H1 (cell line): ENCODE results near the gene SLC12A7. TPM values are rescaled to one million over a fixed set of nuclear protein-coding genes. Genes with fewer than 3 reads are reported as not detected.

Experiments
- CTCF ChIA-PET: fragments of 300-600 bp; sonication (Branson Sonifier 250); formaldehyde crosslinking; loops from one replicate; lab custom pipeline; 2021; ENCODE audit not compliant: partially characterized antibody; lab: Charles Lee
- POLR2A ChIA-PET: fragments of 300-600 bp; sonication (Branson Sonifier 250); formaldehyde crosslinking; loops from one replicate; lab custom pipeline; 2021; ENCODE audit warnings: inconsistent platforms; ENCODE audit not compliant: partially characterized antibody; lab: Charles Lee
- DNase-seq, 2 experiments: peaks; one replicate each; pipeline versions ENCODE4 v3.0.0 to v3.0.0-alpha.2; 2010 to 2022; ENCODE audit warnings: low spot score in 2 of 2, low read depth in 1 of 2, mixed read lengths in 1 of 2
- FAIRE-seq: peaks from 2 replicates; lab custom pipeline; 2011; peaks lifted over from hg19 to GRCh38; lab: Jason Lieb, UNC
- H2AFZ ChIP-seq: 2 replicates; pipeline ENCODE4 v1.8.1; 2012; ENCODE audit warnings: low read length, inconsistent platforms
- H2AK5ac ChIP-seq: 2 replicates; pipeline ENCODE4 v1.6.1; 2013; ENCODE audit warnings: low read depth, low read length
- H2BK120ac ChIP-seq: replicated peaks from 2 replicates; pipeline ENCODE3; 2013; ENCODE audit warnings: low read depth, low read length, inconsistent platforms
- H2BK12ac ChIP-seq: 2 replicates; pipeline ENCODE4 v1.6.1; 2013; ENCODE audit warnings: low read depth, low read length
- H2BK15ac ChIP-seq: 2 replicates; pipeline ENCODE4 v1.6.1; 2013; ENCODE audit warnings: low read length
- H2BK20ac ChIP-seq: 2 replicates; pipeline ENCODE4 v1.6.1; 2013; ENCODE audit warnings: low read length
- H2BK5ac ChIP-seq: 2 replicates; pipeline ENCODE4 v1.6.1; 2013; ENCODE audit warnings: low read depth, low read length
- H3K14ac ChIP-seq: 2 replicates; pipeline ENCODE4 v1.6.1; 2013; ENCODE audit warnings: inconsistent platforms; ENCODE audit not compliant: insufficient read length
- H3K18ac ChIP-seq: 2 replicates; pipeline ENCODE4 v1.6.1; 2013; ENCODE audit warnings: low read length; ENCODE audit errors: extremely low read depth
- H3K23ac ChIP-seq: 2 replicates; pipeline ENCODE4 v1.6.1; 2013; ENCODE audit warnings: inconsistent platforms; ENCODE audit not compliant: insufficient read length
- H3K23me2 ChIP-seq: 2 replicates; pipeline ENCODE4 v1.6.1; 2013; ENCODE audit warnings: low read depth, low read length
- H3K27ac ChIP-seq: 2 replicates; pipeline ENCODE4 v1.6.1; 2011; ENCODE audit warnings: low read depth, low read length, inconsistent platforms
- H3K27me3 ChIP-seq, 4 experiments: replicated peaks in 1 of 4; 1 replicate in 1 of 4; 2 replicates in 3 of 4; pipeline versions ENCODE4 v1.6.1 to v1.8.1; 2011 to 2013; ENCODE audit warnings: low read length in 3 of 4, mild to moderate bottlenecking in 3 of 4, inconsistent platforms in 2 of 4, mixed read lengths in 2 of 4, moderate library complexity in 1 of 4; ENCODE audit not compliant: control insufficient read depth in 3 of 4, insufficient read depth in 3 of 4; ENCODE audit errors: extremely low read depth in 1 of 4
- H3K36me3 ChIP-seq, 4 experiments: 2 replicates each; pipeline versions ENCODE4 v1.6.1 to v1.8.1; 2011 to 2013; ENCODE audit warnings: mild to moderate bottlenecking in 4 of 4, low read length in 3 of 4, moderate library complexity in 2 of 4, control low read depth in 1 of 4, inconsistent platforms in 1 of 4; ENCODE audit not compliant: insufficient read depth in 4 of 4, control insufficient read depth in 2 of 4
- H3K4ac ChIP-seq: replicated peaks from 2 replicates; pipeline ENCODE3; 2013; ENCODE audit warnings: low read length, low read depth, mixed read lengths, inconsistent platforms; ENCODE audit not compliant: insufficient read length
- H3K4me1 ChIP-seq, 4 experiments: replicated peaks in 1 of 4; 1 replicate in 1 of 4; 2 replicates in 3 of 4; pipeline versions ENCODE4 v1.6.1 to v1.8.1; 2011 to 2013; ENCODE audit warnings: low read length in 3 of 4, inconsistent platforms in 2 of 4, mixed read lengths in 1 of 4; ENCODE audit not compliant: insufficient read depth in 4 of 4, control insufficient read depth in 3 of 4
- H3K4me2 ChIP-seq, 2 experiments: 2 replicates each; pipeline versions ENCODE4 v1.6.1 to v1.8.1; 2011 to 2013; ENCODE audit warnings: low read depth in 2 of 2, low read length in 2 of 2, control low read depth in 1 of 2, inconsistent platforms in 1 of 2, mild to moderate bottlenecking in 1 of 2; ENCODE audit not compliant: insufficient read depth in 1 of 2
- H3K4me3 ChIP-seq, 4 experiments: fragments of 200-600, 300-600 bp in 1 of 4; sonication (generic), shearing (Covaris generic), sonication (Bioruptor Twin) in 1 of 4; 2 replicates each; pipeline versions ENCODE4 v1.5.1 to v1.8.1; 2011 to 2016; ENCODE audit warnings: low read length in 4 of 4, low read depth in 3 of 4, control low read depth in 2 of 4, inconsistent platforms in 2 of 4, mild to moderate bottlenecking in 2 of 4, mixed read lengths in 1 of 4, moderate library complexity in 1 of 4; ENCODE audit not compliant: insufficient read depth in 2 of 4; ENCODE audit errors: extremely low read depth in 1 of 4
- H3K56ac ChIP-seq: replicated peaks from 2 replicates; pipeline ENCODE3; 2013; ENCODE audit warnings: low read depth, mild to moderate bottlenecking, mixed read lengths, low read length, inconsistent platforms; ENCODE audit not compliant: insufficient read length
- H3K79me1 ChIP-seq: 2 replicates; pipeline ENCODE4 v1.6.1; 2013; ENCODE audit warnings: low read depth, low read length, control low read depth
- H3K79me2 ChIP-seq, 2 experiments: 2 replicates each; pipeline versions ENCODE4 v1.6.1 to v1.8.1; 2012 to 2013; ENCODE audit warnings: low read length in 2 of 2, mild to moderate bottlenecking in 2 of 2, inconsistent platforms in 1 of 2; ENCODE audit not compliant: insufficient read depth in 2 of 2, control insufficient read depth in 1 of 2
- H3K9ac ChIP-seq, 4 experiments: replicated peaks in 1 of 4; 1 replicate in 1 of 4; 2 replicates in 3 of 4; pipeline versions ENCODE4 v1.6.1 to v1.8.1; 2011 to 2013; ENCODE audit warnings: low read depth in 3 of 4, low read length in 3 of 4, control low read depth in 2 of 4, mild to moderate bottlenecking in 2 of 4, moderate library complexity in 2 of 4, inconsistent platforms in 1 of 4; ENCODE audit errors: extremely low read depth in 1 of 4
- H3K9me3 ChIP-seq, 2 experiments: 2 replicates each; pipeline versions ENCODE4 v1.6.1 to v1.8.1; 2012 to 2013; ENCODE audit warnings: mild to moderate bottlenecking in 2 of 2, moderate library complexity in 2 of 2, control low read depth in 1 of 2, inconsistent platforms in 1 of 2, low read depth in 1 of 2, low read length in 1 of 2, mixed read lengths in 1 of 2; ENCODE audit not compliant: insufficient read depth in 2 of 2
- H4K20me1 ChIP-seq, 2 experiments: replicated peaks in 1 of 2; 2 replicates each; pipeline versions ENCODE3 to v1.8.1; 2011 to 2013; ENCODE audit warnings: inconsistent platforms in 2 of 2, low read length in 2 of 2, mild to moderate bottlenecking in 1 of 2; ENCODE audit not compliant: insufficient read depth in 2 of 2, control insufficient read depth in 1 of 2
- H4K5ac ChIP-seq: 2 replicates; pipeline ENCODE4 v1.6.1; 2013; ENCODE audit warnings: low read length, low read depth, mixed read lengths, inconsistent platforms; ENCODE audit not compliant: insufficient read length
- H4K8ac ChIP-seq: 2 replicates; pipeline ENCODE4 v1.8.0; 2013; ENCODE audit warnings: mild to moderate bottlenecking, moderate library complexity, low read length, inconsistent platforms; ENCODE audit not compliant: insufficient read depth; ENCODE audit errors: extremely low read depth
- H4K91ac ChIP-seq: replicated peaks from 2 replicates; pipeline ENCODE3; 2013; ENCODE audit warnings: low read length, mixed read lengths, inconsistent platforms; ENCODE audit not compliant: insufficient read length
- BRCA1 ChIP-seq: IDR thresholded peaks from 2 replicates; pipeline ENCODE4 v1.6.1; 2012; ENCODE audit warnings: low read depth, low read length, improper control_type of control experiment
- CBX5 ChIP-seq: fragments of 300-800, 300-1000 bp; sonication (generic); IDR thresholded peaks from 2 replicates; pipeline ENCODE4 v1.7.1; 2016; ENCODE audit warnings: antibody characterized with exemption, low read length, low read depth
- EP300 ChIP-seq, 2 experiments: IDR thresholded peaks; 1 replicate in 1 of 2; 2 replicates in 1 of 2; pipeline ENCODE4 v1.6.1; 2011 to 2012; ENCODE audit warnings: low read depth in 2 of 2, low read length in 2 of 2, mild to moderate bottlenecking in 2 of 2, borderline replicate concordance in 1 of 2, inconsistent platforms in 1 of 2, moderate library complexity in 1 of 2
- JUND ChIP-seq: IDR thresholded peaks from 2 replicates; pipeline ENCODE4 v1.6.1; 2011; ENCODE audit warnings: mild to moderate bottlenecking, improper control_type of control experiment, low read length
- MAFK ChIP-seq: IDR thresholded peaks from 2 replicates; pipeline ENCODE4 v1.6.1; 2012; ENCODE audit warnings: low read depth, mild to moderate bottlenecking, improper control_type of control experiment, low read length
- PHF8 ChIP-seq: fragments of 200-600 bp; sonication (generic); conservative IDR thresholded peaks from 2 replicates; pipeline ENCODE4 v1.7.1; 2012; ENCODE audit warnings: low read depth, mild to moderate bottlenecking, inconsistent platforms, low read length, moderate library complexity
- POLR2A ChIP-seq, 2 experiments: IDR thresholded peaks; 1 replicate in 1 of 2; 2 replicates in 1 of 2; pipeline ENCODE4 v1.6.1; 2011; ENCODE audit warnings: low read depth in 2 of 2, low read length in 2 of 2, mild to moderate bottlenecking in 2 of 2; ENCODE audit errors: control extremely low read depth in 1 of 2
- RNF2 ChIP-seq: fragments of 200-900, 300-1000 bp; sonication (generic); IDR thresholded peaks from 2 replicates; pipeline ENCODE4 v1.7.1; 2016; ENCODE audit warnings: borderline replicate concordance, low read depth, mild to moderate bottlenecking, antibody characterized with exemption, low read length; ENCODE audit not compliant: poor library complexity, severe bottlenecking; ENCODE audit errors: missing control alignments
- SP1 ChIP-seq: IDR thresholded peaks from 2 replicates; pipeline ENCODE4 v1.6.1; 2011; ENCODE audit warnings: low read depth, low read length
- SP4 ChIP-seq: IDR thresholded peaks from 2 replicates; pipeline ENCODE4 v1.6.1; 2012; ENCODE audit warnings: low read length, inconsistent platforms
- TCF12 ChIP-seq: IDR thresholded peaks from 2 replicates; pipeline ENCODE4 v1.6.1; 2011; ENCODE audit warnings: low read depth, mild to moderate bottlenecking, low read length
- WGBS, 2 experiments: shearing (Covaris generic) in 1 of 2; methylation state at CpG; one replicate each; pipeline versions ENCODE4 v1.1.6 to v1.1.7; 2013 to 2015; ENCODE audit warnings: low lambda C conversion rate in 2 of 2, mixed read lengths in 2 of 2, inconsistent platforms in 1 of 2, low coverage in 1 of 2, missing lambda C conversion rate in 1 of 2; ENCODE audit not compliant: insufficient replicate concordance in 2 of 2, insufficient coverage in 1 of 2, insufficient read length in 1 of 2; ENCODE audit errors: extremely low coverage in 1 of 2, missing lambda C conversion rate in 1 of 2; 5-methylcytosine and 5-hydroxymethylcytosine counted together
- polyA plus RNA-seq, 7 experiments: library from polyadenylated mRNA; depleted of rRNA in 3 of 7; stranded (reverse) in 5 of 7; unstranded in 2 of 7; fragments of >200 nt in 5 of 7; fragments of 200-250 nt in 2 of 7; gene quantifications; 1 replicate in 5 of 7; 2 replicates in 1 of 7; 4 replicates in 1 of 7; pipeline versions ENCODE4 v1.2.1 to v1.2.3, GENCODE V29; 2011 to 2013; ENCODE audit warnings: missing spikeins in 2 of 7, mixed read lengths in 2 of 7
- total RNA-seq: library from RNA; stranded (reverse); fragmentation: NEBNext Ultra II Directional; extraction: Animal tissue kit (Norgen Biotek cat#: 25700); gene quantifications from 2 replicates; pipeline ENCODE4 v1.2.1, GENCODE V29; 2021
- TF ChIP-seq, protein P1 (sequence below): IDR thresholded peaks from 2 replicates; pipeline ENCODE4 v1.6.1; 2012; ENCODE audit warnings: inconsistent platforms

SLC12A7 gene
- total and polyA plus RNA-seq, 2 of the 8 experiments (the other 6 are each of a cell fraction or from before 2014, with no cell fraction given), result 23.5 to 39.7 TPM

DNA sequence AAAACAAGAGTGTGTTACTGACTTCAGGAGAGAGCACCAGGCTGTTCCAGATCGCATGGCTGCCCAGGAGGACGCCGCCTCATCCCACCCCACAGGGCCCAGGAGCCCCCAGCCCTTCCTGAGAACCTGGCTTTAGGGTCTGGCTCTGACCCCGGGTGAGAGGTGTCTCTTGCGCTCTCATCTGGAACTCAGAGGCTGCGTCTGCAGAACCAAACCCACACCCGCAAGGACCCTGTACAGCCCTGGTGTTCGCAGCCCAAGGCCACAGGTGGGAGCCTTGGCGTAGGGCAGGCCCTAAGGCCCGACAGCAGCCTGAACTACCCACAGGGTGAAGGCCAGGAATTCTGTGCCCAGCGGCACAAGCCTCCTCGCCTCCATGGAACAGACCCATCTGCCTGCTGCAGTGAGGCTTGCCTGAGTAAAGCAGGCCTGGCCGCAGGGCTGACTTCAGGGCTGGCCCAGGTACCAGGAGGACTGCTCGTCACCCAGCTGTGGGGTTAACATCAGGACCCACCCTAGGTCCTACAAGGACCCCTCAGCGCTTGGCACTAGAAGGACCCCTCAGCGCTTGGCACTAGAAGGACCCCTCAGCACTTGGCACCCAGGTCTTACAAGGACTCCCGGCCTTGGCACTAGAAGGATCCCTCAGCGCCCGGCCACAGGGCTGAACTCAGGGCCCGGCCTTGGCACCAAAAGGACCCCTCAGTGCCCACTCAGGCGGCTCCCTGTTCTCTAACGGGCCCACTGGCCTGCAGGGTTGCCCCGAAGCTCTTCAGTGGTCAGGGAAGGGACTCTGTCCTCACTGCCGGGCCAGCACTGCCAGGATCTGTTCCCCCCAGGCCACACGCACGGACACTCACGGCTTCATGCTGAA lies 55.0 kb downstream of the SLC12A7 start:
- Histone ChIP-seq H2BK12ac (no peak overlapping the region), H3K4ac (no peak overlapping the region), H3K9ac (no peak overlapping the region), H2BK120ac (no peak overlapping the region), H3K79me2 (no peaks in the 10 kb centered on the region), H4K5ac (no peak overlapping the region), H3K4me1 (no peaks in the 10 kb centered on the region), H3K79me1 (no peaks in the 10 kb centered on the region; the same call in 1 of the 2 replicates), H2AFZ (no peak overlapping the region), H2BK5ac (no peak overlapping the region), H3K4me3 (no peak overlapping the region), H3K14ac (no peak overlapping the region), H3K18ac (no peak overlapping the region), H2BK15ac (no peak overlapping the region), H3K4me2 (no peak overlapping the region), H3K23me2 (no peaks in the 10 kb centered on the region), H3K27ac (no peak overlapping the region; the same call in 1 of the 2 replicates), H2AK5ac (no peak overlapping the region), H4K20me1 (peaks cover 8 to 15% of the 10 kb centered on the region in 2 experiments), H3K56ac (no peak overlapping the region), H3K23ac (no peak overlapping the region), H3K36me3 (peaks cover 4 to 37% (median 15%) of the 10 kb centered on the region in 4 experiments), H3K9me3 (no peaks in the 10 kb centered on the region), H4K91ac (no peak overlapping the region), H2BK20ac (no peak overlapping the region), H3K27me3 (no peaks in the 10 kb centered on the region), H4K8ac (no peak overlapping the region)
- ChIA-PET CTCF (interaction anchor here (1.2 kb wide), 2 partner anchors 39 to 112 kb away, joined by 3 read pairs; no protein-coding TSS in a partner anchor), POLR2A (interaction anchor here (1.3 kb wide), 1 partner anchor 195 kb away, joined by 3 read pairs; no protein-coding TSS in a partner anchor)
- FAIRE-seq (no peak), DNase-seq (no peak)
- 92% methylated on average over 26 of the region's 27 CpGs; no CpG with 5 or more reads in 1 of the 2 experiments for WGBS, 2 experiments
- TF ChIP-seq POLR2A (IDR thresholded peaks at IDR 0.05; ENCODE audit: control extremely low read depth in 1 of 2, low read depth in 2 of 2, low read length in 2 of 2) (no peak), SP4 (no peak), SP1 (no peak), RNF2 (no peak), TCF12 (no peak), CBX5 (no peak), PHF8 (no peak), JUND (no peak), MAFK (no peak), EP300 (IDR thresholded peaks at IDR 0.05; ENCODE audit: borderline replicate concordance in 1 of 2, low read depth in 2 of 2, low read length in 2 of 2) (no peak), BRCA1 (no peak)
- TF ChIP-seq, protein P1, sequence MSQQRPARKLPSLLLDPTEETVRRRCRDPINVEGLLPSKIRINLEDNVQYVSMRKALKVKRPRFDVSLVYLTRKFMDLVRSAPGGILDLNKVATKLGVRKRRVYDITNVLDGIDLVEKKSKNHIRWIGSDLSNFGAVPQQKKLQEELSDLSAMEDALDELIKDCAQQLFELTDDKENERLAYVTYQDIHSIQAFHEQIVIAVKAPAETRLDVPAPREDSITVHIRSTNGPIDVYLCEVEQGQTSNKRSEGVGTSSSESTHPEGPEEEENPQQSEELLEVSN, result no peak
